ENCODE data around the gene KYNU.

- TF ChIP-seq, protein P1, sequence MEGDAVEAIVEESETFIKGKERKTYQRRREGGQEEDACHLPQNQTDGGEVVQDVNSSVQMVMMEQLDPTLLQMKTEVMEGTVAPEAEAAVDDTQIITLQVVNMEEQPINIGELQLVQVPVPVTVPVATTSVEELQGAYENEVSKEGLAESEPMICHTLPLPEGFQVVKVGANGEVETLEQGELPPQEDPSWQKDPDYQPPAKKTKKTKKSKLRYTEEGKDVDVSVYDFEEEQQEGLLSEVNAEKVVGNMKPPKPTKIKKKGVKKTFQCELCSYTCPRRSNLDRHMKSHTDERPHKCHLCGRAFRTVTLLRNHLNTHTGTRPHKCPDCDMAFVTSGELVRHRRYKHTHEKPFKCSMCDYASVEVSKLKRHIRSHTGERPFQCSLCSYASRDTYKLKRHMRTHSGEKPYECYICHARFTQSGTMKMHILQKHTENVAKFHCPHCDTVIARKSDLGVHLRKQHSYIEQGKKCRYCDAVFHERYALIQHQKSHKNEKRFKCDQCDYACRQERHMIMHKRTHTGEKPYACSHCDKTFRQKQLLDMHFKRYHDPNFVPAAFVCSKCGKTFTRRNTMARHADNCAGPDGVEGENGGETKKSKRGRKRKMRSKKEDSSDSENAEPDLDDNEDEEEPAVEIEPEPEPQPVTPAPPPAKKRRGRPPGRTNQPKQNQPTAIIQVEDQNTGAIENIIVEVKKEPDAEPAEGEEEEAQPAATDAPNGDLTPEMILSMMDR (IDR thresholded peaks at IDR 0.05) = no peak
- TF ChIP-seq POLR2A (IDR thresholded peaks at IDR 0.05) (no peak), EP300 (IDR thresholded peaks at IDR 0.05) (no peak)
Measured at GRCh38 chr2:143063612-143064200, 186.2 kb downstream of the KYNU start.

Data from tibial nerve (tissue), 4 donors.